Stimulated activated CD4-positive, alpha-beta T cell treated with anti-CD3 and anti-CD28 coated beads, Interleukin-4, amount 100 ng/mL, for 4 hours (primary cell): Measurements from ENCODE around the gene PTPMT1.
"Not testable (repeated sequence)": the region's sequence is repeated elsewhere in the genome, so short reads cannot be mapped to it uniquely, and the experiment has no call there.

Source experiments
- DNase-seq, 2 experiments: peaks; one replicate each; pipeline ENCODE4 v3.0.0-alpha.2; 2020

PTPMT1 gene

DNA sequence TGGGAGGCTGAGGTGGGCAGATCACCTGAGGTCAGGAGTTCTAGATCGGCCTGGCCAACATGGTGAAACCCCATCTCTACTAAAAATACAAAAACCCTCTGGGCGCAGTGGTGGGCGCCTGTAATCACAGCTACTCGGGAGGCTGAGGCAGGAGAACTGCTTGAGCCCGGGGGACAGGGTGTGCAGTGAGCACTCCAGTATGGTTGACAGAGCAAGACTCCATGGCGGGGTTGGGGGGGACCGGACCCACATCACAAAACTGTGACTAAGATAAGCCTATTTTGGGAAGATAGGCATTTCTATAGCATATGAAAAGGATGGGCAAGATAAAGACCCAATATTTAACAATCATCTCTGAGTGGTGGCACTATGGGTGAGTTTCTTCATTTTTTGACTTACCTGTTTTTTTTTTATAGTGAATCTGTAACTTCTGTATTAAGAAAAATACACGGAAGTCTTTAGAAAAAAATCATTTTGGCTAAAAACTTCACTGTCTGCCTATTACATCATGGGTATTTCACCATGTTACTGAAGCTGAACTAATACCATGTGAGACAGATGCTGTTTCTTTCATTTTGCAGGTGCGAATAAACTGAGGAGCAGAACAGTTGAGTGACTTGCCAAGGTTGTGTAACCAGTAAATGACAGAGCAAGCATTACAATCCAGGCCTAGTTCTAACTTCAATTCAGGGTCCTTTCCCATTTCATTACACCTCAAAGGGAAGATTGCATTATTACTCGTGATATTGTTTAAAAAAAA lies 14.9 kb upstream of the PTPMT1 start:
- DNase-seq: no peak

DNA sequence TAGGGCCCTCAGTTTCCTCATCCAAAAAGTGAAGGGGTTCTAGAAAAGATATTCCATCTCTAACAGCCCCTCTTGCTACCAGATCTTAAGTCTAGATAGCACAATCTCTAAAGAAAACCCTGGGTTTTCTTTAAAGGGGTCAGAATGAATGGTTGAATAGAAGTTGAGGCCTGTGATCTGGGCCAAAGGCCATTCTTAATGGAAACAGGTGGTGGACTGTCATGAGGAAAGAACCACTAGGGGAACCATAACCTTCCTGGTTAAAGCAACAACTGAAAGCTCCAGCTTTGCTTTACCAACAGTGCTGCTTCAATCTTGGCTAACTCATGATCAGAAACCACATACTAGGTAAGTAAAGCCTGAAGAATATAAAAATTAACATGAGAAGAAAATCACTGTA lies 14.3 kb upstream of the PTPMT1 start:
- no peak for DNase-seq

DNA sequence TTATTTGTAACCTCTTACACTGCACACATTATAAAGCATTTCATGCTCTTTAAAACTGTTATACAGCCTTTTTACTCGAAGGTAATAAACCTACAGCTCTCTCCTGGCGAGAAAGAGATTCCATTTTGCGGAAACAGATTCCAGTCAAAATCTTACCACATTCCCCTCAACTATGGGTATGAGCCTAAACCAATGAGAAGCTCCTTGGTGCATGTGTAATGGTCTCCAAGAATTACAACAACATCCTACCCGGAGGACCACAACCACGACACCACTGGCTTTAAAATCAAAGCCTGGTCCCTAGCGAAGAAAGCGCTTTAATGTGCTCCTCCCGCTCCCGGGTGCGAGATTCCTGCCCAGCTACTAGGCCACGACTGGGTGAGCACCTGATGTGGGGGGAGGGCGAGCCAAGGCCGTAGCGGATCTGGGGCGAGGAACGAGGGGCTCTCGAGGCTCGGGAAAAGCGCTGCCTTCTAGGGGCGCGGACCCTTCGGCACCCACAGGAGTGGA lies 13.3 kb upstream of the PTPMT1 start:
- DNase-seq: no peak

DNA sequence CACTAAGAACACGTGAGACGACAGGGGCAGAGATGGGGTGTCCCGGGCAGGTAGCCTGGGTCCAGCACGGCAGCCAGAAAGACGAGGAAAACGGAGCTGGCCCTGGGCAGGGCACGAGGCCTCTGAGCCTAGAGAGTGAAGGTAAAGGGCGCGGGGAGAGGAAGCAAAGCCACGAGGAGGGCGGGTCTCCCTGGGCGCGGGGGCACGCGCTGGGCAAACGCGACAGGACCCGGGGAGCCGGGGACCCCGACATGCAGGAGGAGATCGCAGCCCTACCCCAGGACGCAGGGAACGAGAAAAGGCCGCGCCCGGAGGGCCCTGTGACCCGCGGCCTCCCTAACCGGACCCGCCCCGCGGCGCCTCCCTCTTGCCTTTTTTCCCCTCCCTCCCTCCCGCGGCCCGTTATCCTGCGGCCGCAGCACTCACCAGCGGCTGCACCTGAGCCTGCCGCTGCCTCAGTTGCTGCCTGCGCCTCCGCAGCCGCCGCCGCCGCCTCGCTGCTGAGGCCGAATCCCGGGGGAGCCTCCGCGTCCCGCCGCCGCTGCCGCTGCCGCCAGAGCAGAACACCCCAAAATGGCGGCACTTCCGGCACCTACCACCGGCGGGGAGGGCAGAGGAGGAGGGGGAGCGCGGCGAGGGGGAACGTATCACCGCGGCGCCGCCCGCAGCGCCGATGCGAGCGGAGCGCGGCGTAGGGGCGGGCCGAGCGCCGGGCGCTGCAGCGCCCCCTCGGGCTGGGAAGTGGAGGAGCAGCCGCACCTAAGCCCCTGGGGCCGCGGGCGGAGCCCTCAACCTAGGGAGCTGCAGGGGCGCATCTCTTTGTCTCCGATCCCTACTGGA lies 12.6 kb upstream of the PTPMT1 start, which contains the start of gene CELF1:
Gene CELF1, minus strand, starts transcription at position 567 of the 840 bp plus-strand sequence. CDS start 53,609 bp downstream, outside the sequence.
- peak; percentile 90 to 91 for DNase-seq

DNA sequence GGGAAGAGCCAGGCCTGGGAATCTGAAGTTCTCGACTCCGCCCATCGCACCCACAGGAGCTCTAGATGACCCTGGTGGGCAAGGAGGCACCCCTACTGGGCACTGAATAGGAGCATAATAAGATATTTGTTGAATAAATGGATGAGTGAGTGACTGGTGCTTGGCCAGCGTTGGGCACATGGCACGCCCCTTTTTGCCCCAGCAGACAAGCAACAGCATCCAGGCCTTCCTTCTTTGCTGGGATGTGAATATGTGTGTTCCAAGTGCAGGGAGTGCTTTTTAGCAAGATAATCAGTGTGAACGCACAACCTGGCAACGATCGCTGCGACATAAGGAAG lies 12.0 kb upstream of the PTPMT1 start:
- DNase-seq: no peak

DNA sequence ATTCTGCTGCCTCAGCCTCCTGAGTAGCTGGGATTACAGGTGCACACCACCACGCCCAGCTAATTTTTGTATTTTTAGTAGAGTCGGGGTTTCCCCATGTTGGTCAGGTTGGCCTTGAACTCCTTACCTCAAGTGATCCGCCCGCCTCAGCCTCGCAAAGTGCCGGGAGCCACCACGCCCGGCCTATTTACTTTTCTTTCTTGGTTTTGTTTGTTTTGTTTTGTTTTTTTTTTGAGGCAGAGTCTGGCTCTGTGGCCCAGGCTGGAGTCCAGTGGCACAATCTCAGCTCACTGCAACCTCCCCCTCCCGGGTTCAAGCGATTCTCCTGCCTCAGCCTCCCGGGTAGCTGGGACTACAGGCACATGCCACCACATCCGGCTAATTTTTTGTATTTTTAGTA lies 8.4 kb upstream of the PTPMT1 start:
- DNase-seq: not testable (repeated sequence)

DNA sequence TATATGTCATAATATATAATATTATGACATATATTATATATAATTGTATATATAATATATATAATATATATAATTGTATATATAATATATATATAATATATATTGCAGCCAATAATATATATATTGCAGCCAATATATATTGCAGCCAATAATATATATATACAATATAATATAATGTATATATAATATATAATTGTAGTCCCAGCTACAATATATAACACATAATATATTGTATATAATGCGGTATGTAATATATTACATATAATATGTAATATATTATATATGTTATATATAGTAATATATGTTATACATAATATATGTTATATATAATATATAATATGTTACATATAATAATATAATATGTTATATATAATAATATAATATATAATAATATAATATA lies 6.7 kb upstream of the PTPMT1 start:
- DNase-seq: no peak

DNA sequence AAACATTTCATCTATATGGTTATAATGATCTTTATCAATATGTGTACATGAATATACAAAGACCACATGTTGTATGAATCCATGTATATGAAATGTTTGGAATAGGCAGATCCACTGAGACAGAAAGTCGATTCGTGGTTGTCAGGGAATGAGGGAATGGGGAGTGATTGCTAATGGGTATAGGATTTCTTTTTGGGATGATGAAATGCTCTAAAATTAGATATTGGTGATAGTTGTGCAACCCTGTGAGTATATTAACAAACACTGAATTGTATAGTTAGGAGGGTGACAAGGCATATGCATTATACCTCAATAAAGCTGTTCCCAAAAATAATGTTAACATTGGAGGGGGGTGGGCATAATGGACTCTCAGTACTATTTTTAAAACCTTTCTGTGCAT lies 5.0 kb upstream of the PTPMT1 start:
- DNase-seq: no peak

DNA sequence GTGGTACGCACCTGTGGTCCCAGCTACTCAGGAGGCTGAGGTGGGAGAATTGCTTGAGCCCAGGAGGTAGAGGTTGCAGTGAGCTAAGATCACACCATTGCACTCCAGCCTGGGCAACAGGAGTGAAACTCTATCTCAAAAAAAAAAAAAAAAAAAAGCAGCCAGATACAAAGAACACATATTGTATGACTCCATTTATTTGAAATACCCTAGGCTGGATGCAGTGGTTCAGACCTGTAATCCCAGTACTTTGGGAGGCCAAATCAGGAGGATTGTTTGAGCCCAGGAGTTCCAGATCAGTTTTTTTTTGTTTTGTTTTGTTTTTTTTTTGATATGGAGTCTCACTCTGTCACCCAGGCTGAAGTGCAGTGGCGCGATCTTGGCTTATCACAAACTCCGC lies 3.0 kb upstream of the PTPMT1 start:
- DNase-seq: not testable (repeated sequence)

DNA sequence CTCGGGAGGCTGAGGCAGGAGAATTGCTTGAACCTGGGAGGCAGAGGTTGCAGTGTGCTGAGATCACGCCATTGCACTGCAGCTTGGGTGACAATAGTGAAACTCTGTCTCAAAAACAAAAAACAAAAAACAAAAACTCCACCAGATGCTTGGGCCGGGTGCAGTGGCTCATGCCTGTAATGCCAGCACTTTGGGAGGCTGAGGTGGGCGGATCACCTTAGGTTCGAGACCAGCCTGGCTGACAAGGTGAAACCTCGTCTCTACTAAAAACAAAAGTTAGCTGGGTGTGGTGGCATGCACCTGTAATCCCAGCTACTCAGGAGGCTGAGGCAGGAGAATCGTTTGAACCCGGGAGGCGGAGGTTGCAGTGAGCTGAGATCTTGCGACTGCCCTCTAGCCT lies 1.0 kb upstream of the PTPMT1 start:
- DNase-seq: not testable (repeated sequence)

DNA sequence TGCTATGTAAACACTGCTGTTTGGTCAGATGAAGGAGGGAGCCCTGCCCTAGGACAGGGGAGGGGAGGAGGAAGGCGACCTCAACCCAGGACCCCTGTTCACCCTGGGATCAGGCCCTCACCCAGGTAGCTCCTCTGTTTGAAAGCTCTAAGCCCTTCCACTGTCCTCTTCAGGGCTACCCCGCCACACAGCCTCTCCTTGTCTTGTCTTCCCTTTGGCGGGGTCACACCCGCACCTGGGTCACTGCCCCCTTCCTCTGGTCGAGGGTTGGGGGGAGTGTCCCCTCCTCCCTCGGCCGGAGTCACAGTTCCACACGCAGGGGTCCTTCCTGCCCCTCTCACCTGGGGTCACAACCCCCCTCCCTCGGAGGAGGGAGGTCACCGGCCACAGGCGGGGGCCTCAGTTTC lies 463 bp upstream of the PTPMT1 start:
- no peak for DNase-seq

DNA sequence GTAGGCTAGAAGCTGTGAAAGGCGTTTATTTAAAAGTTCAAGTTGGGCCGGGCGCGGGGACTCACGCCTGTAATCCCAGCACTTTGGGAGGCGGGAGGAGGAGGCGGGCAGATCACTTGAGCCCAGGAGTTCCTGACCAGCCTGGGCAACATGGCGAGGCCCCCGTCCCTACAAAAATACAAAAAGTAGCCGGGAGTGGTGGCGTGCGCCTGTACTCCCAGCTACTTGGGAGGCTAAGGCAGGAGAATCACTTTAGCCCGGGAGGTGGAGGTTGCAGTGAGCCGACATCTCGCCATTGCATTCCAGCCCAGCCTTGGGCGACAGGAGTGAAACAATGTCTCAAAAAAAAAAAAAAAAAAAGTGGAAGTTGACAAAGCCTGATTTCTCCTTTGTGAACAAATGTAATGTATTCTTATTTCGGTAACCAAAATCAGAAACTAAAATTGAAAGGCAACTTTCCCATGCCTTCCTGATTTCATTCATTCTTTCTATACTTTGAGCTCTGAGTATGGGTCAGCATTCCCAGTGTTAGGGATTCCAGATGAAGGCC lies 825 bp downstream of the PTPMT1 start:
- DNase-seq: no peak

DNA sequence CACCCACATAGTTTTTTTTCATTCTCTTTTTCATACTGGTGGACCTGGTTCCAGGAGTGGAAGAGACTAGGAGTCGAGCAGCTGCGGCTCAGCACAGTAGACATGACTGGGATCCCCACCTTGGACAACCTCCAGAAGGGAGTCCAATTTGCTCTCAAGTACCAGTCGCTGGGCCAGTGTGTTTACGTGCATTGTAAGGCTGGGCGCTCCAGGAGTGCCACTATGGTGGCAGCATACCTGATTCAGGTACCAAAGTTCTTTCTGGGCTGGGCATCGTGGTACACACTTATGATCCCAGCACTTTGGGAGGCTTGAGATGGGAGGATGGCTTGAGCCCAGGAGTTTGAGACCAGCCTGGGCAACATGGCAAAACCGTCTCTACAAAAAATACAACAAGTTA lies 4.2 kb downstream of the PTPMT1 start:
- DNase-seq: no peak

DNA sequence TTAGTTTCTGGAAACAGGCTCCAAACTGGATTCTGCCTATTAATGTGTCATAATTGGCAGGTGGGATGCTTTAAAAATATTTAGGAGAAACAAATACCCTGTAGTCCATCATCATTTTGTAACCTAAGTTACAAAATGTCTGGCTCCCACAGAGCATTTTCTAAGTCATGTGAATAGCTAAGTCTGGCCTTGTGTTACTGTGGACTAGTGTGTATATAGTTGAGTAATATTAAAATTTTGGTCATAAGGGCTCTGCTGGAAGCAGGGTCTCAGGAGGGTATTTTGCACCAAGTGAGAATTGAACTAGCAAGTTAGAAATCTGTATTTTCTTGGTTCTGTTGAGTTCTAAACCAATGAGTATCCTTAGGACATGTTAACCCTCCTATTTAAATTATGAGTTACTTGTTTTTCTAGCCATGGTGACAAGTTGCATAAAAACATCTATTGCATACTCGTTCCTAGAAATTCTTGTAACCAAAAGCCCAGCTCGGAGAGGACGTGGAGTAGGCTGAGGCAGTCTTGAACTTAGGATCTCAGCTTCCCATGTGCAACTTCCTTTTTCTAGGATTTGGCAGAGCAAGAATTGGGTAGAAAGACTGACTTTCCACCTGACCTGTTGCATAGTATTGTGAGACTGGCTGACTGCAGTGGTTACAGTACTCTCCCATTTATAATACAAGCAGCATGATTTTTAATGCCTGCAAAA lies 5.4 kb downstream of the PTPMT1 start:
- DNase-seq: no peak

DNA sequence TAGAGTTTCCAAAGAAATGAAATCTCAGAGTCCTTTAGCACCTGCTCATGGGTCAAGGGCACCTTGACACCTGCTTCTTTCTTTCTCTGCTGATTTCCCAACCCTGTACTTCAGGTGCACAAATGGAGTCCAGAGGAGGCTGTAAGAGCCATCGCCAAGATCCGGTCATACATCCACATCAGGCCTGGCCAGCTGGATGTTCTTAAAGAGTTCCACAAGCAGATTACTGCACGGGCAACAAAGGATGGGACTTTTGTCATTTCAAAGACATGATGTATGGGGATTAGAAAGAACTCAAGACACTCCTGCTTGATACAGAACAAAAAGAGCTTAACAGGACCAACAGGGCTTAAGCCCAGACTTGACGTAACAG lies 5.9 kb downstream of the PTPMT1 start:
- no peak for DNase-seq

DNA sequence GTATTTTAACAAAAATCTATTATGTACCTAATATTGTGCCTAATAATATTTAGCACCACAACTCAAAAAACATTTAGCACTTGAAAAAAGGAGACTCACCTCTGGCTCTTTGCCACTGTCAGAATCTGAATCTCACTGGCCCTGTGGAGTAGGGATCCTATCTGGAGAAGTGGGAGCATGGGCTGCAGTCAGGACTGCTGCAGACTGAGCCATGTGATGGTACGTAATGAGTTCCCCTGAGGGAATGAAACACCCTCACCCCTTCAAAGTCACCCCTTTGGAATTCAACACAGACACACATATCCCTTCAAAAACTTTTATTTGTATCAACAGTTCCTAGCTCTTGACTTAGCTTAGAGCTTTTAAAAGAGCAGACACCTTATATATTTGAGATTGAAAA lies 6.5 kb downstream of the PTPMT1 start:
- no peak for DNase-seq

DNA sequence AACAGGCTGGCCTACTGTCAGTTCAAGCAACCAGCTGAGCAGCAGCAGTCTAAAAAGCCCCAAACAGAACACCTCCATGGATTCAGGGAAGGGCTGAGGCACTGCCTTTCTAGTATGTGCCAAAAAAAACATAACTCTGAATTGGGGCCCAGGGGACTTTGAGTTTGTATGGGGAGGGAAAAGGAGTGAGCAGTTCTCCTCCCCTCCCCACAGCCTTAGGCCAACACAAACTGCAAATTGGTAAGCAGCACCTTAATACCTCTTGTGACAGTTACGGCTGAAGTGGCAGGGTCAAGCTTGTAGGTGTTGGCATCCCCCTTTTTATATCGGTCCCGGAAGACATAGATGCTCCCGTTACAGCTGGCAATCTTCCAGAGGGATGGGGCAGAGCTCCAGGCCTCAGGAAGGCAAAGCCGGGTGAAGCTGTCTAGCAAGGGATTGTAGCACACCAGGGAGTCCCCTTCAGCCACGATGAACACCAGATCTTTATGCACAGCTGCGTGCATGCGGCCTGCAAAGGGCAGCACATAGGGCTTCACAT lies 7.4 kb downstream of the PTPMT1 start:
- no peak for DNase-seq

DNA sequence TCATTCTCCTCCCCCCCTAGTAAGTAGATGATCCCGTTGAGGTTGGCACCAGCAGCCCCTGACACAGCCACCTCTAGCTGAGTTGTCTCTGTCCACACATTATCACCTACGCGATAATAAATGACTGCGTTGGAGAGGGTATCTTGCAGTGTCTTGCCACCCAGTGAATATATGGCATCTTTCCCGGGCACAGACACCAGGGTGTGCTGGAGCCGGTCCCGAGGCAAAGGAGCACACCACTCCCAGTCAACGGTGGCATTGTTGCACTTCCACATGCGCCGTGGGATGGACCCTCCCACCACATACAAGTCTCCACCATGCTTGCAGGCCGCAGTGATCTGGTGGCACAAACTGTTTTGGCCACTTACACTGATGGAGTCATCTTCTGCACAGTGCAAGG lies 7.9 kb downstream of the PTPMT1 start:
- DNase-seq: no peak

DNA sequence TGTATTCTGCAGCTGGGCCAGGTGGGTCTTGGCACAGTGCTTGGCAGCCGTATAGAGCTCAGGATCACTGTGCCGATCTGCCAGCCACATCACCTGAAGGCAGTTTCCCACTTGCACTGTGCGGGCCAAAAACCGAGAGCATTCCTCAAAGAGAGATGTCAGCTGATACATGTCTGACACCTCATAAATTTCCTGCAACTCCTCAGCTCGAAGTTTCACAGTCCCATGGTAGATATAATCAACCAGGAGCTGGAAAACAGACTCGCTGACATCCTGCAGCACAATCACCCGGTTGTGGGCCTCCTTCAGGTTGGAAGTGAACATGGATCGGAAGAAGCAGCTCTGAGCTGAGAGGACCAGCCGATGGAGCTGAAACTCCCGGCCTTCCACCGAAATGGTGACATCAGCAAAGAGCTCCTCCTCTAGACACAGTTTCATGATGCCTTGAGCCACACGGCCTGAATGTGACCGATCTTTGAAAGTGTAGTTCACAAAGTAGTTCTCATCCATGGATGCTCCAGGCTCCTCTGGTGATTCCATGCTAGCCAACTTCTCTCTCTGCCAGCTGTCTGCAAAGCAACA lies 12.2 kb downstream of the PTPMT1 start:
- DNase-seq: no peak

DNA sequence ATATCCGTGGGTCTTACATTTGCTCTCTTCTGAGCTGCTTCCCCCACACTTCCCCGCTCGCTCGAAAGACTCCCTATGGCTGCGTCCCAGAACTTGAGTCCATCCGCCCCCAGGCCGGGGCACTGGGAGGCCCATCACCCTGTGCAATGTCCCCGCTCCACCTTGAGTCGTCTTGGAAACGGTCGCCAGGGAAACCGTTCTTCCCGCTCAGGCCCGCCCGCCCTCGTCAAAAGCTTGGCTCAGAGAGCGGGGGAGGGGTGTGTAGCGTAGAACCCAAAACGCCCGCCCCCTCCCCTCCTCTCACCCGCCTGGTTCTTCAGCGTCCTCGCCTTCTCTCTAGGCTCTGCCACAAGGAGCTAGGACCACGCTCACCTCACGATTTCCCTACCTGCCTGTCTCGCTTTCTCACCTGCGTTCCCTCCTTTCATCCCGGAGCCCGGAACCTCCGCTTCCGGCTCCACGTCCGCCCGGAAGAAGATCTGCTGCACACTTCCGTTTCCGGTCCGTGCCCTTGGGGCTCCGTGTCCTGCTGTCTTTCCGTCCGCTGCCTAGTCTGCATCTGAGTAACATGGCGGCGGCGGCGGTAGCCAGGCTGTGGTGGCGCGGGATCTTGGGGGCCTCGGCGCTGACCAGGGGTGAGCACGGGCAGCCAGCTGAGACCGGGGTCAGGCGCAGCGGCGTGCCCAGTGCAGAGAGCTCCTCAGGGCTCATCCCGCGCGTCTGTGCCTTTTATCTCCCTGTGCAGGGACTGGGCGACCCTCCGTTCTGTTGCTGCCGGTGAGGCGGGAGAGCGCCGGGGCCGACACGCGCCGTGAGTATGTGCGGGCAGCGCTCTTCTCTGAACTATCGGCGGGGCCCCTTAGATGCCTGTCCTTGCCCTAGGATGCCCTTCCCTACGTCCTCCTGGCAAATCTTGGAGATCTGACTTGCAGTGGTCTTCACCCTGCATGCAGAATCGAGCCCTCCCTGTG lies 13.4 kb downstream of the PTPMT1 start, which contains the start of the genes KBTBD4 and NDUFS3:
Gene KBTBD4, minus strand, starts transcription at position 447 of the 971 bp plus-strand sequence. Its CDS starts 19 bp downstream, at position 428.
Gene NDUFS3, plus strand, starts transcription at position 551 of the 971 bp plus-strand sequence. Its CDS starts 18 bp downstream, at position 569.
- peak; percentile 83 for DNase-seq

DNA sequence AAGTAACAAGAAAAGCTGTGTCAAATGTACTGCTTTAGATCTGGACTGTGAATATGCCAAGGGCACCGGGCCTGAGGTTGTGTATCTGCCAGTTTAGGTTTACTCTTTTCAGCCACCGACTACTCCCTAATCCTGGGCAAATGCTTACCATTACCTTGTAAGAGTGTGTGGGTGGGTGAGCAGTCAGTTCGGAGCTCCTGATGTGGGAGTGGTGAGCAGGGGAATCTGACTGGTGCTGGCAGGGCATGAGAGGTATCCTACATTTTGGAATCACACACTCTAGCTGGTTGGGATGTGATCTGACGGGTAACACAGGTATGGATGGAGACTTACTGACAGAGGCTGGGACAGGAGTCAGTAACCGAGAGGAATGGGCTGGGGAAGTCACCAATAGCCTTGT lies 18.4 kb downstream of the PTPMT1 start:
- DNase-seq: no peak
